ENCODE results near the gene PTPRQ.

The PTPRQ gene

DNA sequence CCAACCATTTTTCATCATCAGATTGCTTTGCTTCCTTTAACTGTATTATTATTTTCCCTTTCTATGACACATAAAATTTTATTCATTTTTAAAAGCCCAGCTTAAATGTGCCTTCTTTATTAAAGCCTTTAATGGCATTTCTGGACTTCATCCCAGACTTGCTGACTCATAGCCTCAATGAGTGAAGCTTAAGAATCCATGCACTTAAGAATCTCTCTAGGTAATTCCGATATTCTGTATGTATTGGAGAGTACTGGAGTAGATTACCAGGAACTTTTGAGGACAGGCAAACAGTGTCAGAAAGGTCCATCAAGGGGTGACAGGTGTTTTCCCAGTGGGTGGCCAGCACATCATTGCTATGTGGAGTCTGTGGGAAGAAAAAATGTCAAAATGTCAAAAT is 107.9 kb downstream of the PTPRQ start:
- in situ Hi-C loops (cut with MboI; ENCODE audit: low sequenced_read_pairs), result no loop called here

- in situ Hi-C loops (cut with MboI; ENCODE audit: low sequenced_read_pairs), result no loop called here
Measured at GRCh38 chr12:80553316-80553715, 109.3 kb downstream of the PTPRQ start.

- in situ Hi-C loops (cut with MboI; ENCODE audit: low sequenced_read_pairs), result no loop called here
Measured at GRCh38 chr12:80556566-80556965, 112.5 kb downstream of the PTPRQ start.

- in situ Hi-C loops (cut with MboI; ENCODE audit: low sequenced_read_pairs), result no loop called here
Measured at GRCh38 chr12:80559766-80560165, 115.7 kb downstream of the PTPRQ start.

DNA sequence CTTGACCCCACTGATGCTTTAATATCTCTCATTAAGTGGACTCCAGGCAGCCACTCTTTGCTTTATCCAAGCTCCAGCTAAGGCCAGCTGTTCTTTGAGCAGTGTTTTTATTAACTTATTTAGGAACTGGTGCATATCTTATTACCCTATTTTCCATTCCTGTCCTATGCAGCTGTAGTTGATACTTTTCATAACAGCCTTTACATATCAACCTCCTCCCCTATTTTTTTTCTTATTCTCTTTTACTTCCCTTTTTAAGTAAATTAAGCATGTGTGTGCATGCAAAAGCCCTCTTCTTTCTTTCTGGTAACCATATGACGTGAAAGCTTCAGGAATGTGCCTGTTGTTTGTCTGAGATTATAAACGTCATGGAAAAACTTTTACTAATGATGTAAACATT is 121.2 kb downstream of the PTPRQ start:
- in situ Hi-C loops (cut with MboI; ENCODE audit: low sequenced_read_pairs), result no loop called here

DNA sequence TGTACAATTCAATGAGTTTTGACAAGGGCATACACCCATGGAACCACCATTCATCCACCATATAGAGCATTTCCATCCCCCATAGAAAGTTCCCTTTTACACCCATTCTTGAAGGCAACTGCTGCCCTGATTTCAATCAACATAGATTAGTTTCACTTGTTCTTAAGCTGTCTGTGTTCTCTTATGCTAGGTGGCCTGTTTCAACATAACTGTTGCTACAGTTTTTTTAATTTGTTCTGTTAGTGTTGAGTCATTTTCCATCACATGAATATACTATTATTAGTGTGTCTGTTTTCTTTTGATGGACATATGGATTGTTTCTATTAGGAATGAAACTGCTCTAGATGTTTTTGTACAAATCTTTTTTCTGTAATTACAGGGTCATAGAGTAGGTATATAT is 123.4 kb downstream of the PTPRQ start:
- in situ Hi-C loops (cut with MboI; ENCODE audit: low sequenced_read_pairs), result no loop called here

- in situ Hi-C loops (cut with MboI; ENCODE audit: low sequenced_read_pairs), result no loop called here
Measured at GRCh38 chr12:80576641-80577418, 132.8 kb downstream of the PTPRQ start.

DNA sequence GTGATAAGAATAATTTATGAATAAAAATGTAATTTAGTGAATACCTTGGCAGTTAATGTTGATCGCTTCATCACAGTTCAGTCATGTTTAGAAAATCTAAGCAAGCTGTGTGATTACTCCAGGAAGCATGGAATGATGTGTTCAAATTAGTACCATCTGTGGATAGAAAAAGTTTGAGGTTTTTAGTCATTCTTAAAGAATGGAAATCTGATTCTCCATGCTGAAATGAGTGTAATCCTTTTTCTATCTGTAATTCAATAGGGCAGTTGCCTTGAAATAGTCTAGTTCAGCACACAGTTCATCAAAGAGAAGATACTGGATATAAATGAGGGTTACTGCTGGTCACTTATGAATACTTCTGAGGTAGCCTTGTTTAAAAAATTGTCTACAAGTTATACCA is 136.2 kb downstream of the PTPRQ start:
- in situ Hi-C loops (cut with MboI; ENCODE audit: low sequenced_read_pairs), result no loop called here

DNA sequence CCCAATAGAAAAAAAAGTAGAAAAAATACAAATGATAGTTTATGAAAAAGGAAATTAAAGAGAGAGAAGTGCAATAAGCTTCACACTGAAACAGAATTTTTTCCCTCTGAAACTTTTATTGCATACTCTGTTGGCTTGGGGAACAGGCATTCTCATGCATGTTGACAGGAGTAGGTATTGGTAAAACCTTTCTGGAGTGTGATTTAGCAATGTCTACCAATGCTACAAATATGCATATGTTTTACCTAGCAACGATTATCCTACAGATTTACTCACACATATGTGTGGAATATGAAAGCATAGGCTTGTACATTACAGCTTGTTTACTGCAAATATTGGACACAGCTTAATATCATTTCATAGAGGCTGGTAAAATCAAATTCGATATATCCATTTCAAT is 137.7 kb downstream of the PTPRQ start:
- in situ Hi-C loops (cut with MboI; ENCODE audit: low sequenced_read_pairs), result no loop called here

- in situ Hi-C loops (cut with MboI; ENCODE audit: low sequenced_read_pairs), result no loop called here
Measured at GRCh38 chr12:80582431-80582830, 138.4 kb downstream of the PTPRQ start.

- in situ Hi-C loops (cut with MboI; ENCODE audit: low sequenced_read_pairs), result no loop called here
Measured at GRCh38 chr12:80589077-80589476, 145.0 kb downstream of the PTPRQ start.

GRCh38 chr12:80590085-80590484 is 146.1 kb downstream of the PTPRQ start:
- in situ Hi-C loops (cut with MboI; ENCODE audit: low sequenced_read_pairs), result no loop called here

GRCh38 chr12:80593766-80594165 is 149.7 kb downstream of the PTPRQ start:
- in situ Hi-C loops (cut with MboI; ENCODE audit: low sequenced_read_pairs), result no loop called here

- in situ Hi-C loops (cut with MboI; ENCODE audit: low sequenced_read_pairs), result no loop called here
Measured at GRCh38 chr12:80596509-80596908, 152.5 kb downstream of the PTPRQ start.

- in situ Hi-C loops (cut with MboI; ENCODE audit: low sequenced_read_pairs), result no loop called here
Measured at GRCh38 chr12:80598004-80598606, 154.1 kb downstream of the PTPRQ start.

- in situ Hi-C loops (cut with MboI; ENCODE audit: low sequenced_read_pairs), result no loop called here
Measured at GRCh38 chr12:80602455-80602854, 158.4 kb downstream of the PTPRQ start.

DNA sequence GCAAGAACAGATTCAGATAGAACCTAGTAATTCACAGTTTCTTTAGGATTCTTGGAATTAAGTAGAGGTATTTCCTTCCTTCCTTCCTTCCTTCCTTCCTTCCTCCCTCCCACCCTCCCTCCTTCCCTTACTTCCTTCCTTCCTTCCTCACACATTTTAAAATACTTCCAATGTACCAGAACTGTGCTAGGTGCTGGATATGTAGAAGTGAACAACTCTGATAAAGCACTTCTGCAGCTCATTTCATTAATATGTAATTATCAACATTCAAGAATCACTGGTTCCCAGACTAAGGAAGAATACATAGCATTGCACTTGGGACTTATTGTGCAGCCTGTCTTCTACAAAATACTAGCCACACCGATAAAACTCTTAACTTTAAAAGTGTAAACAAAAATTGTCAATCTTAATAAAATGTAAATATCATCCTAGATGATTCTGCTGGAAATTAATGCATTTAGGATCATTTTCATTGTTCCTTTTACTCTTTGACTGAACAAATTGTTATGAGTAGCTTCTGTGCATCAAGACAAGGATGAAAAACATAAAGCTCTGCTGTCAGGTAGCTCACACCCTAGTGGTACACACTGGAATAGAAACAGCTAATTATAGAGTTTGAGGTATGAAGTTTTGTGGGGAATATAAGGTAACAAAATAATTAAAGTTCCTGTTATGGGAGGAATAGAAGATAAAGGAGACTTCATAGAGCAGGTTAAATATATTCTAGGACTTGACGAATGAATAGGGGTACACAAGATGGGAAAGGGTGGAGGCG is 163.5 kb downstream of the PTPRQ start:
- in situ Hi-C loops (cut with MboI; ENCODE audit: low sequenced_read_pairs), result no loop called here

- in situ Hi-C loops (cut with MboI; ENCODE audit: low sequenced_read_pairs), result no loop called here
Measured at GRCh38 chr12:80617733-80618132, 173.7 kb downstream of the PTPRQ start.

DNA sequence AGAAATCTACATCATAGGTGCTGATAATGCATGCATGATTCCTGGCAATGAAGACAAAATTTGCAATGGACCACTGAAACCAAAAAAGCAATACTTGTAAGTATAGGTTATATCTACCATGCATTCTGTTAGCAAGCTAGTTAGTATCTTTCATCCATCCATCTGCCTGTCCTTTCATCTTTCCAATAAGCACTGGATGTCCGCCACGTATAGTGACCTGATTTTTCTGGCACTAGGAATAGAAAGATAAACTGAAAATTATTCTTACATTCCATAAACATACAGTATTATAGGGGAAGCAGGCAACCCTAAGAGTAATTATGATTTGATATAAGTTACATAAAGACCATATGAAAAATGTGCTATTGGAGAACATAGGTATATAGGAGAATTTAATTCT is 176.2 kb downstream of the PTPRQ start:
- in situ Hi-C loops (cut with MboI; ENCODE audit: low sequenced_read_pairs), result no loop called here

DNA sequence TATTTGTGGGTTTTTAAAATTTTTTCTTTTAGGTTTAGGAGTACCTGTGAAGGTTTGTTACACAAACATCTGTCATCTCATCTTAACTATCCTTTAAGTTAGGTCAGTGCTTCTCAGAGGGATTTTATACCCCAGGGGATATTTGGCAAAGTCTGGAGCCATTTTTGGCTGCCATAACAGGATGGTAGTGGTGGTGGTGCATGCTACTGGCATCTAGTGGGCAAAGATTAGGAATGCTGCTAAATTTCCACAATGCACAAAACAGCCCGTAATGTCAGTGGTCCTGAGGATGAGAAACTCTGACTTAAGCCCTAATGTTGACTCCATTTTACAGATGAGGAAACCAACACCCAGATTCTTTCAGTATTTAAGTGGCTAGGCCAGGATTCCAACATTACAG is 178.2 kb downstream of the PTPRQ start:
- in situ Hi-C loops (cut with MboI; ENCODE audit: low sequenced_read_pairs), result no loop called here

DNA sequence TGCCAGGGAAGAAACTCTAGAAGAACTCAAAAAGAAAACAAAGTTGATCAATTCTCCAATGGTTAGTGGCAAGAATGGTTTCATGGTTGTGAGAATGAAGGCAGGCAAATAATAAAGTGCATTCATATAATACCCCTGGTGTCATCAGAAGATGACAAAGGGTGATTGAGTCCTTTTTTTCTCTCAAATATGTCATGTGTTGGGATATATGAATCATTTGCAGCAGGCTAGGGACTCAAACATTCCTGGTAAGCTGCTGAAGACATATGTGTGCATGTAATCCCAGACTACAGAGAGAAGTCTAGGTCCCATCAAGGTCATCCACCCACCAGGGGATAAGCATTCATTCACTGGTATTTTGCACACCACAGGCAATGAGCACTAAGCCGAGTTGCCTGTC is 181.0 kb downstream of the PTPRQ start:
- in situ Hi-C loops (cut with MboI; ENCODE audit: low sequenced_read_pairs), result no loop called here

GRCh38 chr12:80625901-80626300 is 181.9 kb downstream of the PTPRQ start:
- in situ Hi-C loops (cut with MboI; ENCODE audit: low sequenced_read_pairs), result no loop called here
